HL-60 (cell line): ENCODE results near the gene ZGPAT.

Experiments used
- DNase-seq, 2 experiments: peaks; one replicate each; pipeline ENCODE4 v3.0.0-alpha.2; 2010 to 2020; ENCODE audit warnings: low read depth in 1 of 2, low spot score in 1 of 2
- H3K27ac ChIP-seq: fragments of 250-450 bp; sonication (Bioruptor Pico); replicated peaks from 2 replicates; pipeline ENCODE4 v1.5.1; 2020; ENCODE audit warnings: mild to moderate bottlenecking, moderate library complexity
- H3K27me3 ChIP-seq: fragments of 250-450 bp; sonication (Bioruptor Pico); 2 replicates; pipeline ENCODE4 v1.5.1; 2021; ENCODE audit warnings: mild to moderate bottlenecking, moderate library complexity; ENCODE audit not compliant: insufficient read depth, poor library complexity, severe bottlenecking
- H3K4me3 ChIP-seq: replicated peaks from 2 replicates; pipeline ENCODE4 v1.5.1; 2011; ENCODE audit warnings: mild to moderate bottlenecking, control low read depth, low read length; ENCODE audit not compliant: insufficient read depth
- CTCF ChIP-seq: IDR thresholded peaks from one replicate; pipeline ENCODE4 v1.5.1; 2011; ENCODE audit warnings: low read length, control low read depth, inconsistent platforms; ENCODE audit not compliant: insufficient read depth
- GABPA ChIP-seq: IDR thresholded peaks from 2 replicates; pipeline ENCODE4 v1.6.1; 2012; ENCODE audit warnings: low read depth
- POLR2AphosphoS5 ChIP-seq: IDR thresholded peaks from 2 replicates; pipeline ENCODE4 v1.6.1; 2012; ENCODE audit warnings: low read depth
- SPI1 ChIP-seq: IDR thresholded peaks from 2 replicates; pipeline ENCODE4 v1.6.1; 2012; ENCODE audit warnings: low read depth, mild to moderate bottlenecking, borderline replicate concordance
- TF ChIP-seq, protein P1 (sequence below): IDR thresholded peaks from 2 replicates; pipeline ENCODE4 v1.6.1; 2012; ENCODE audit warnings: low read depth; ENCODE audit not compliant: insufficient replicate concordance

Gene ZGPAT

DNA sequence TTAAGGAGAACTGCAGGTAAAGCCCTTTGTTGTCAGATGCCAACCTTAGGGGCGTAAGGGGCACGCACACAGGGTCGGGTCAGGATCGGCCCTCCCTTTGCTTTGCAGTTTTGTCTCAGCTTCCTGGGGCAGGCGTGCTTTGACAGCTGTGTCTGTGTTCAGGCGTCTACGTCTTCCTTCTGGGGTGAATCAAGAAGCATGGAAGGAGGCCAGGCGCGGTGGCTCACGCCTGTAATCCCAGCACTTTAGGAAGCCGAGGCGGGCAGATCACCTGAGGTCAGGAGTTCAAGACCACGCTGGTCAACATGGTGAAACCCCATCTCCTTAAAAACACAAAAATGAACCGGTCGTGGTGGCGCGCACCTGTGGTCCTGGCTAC is 1.3 kb downstream of the ZGPAT start:
- H3K4me3 ChIP-seq = peak overlapping the region; percentile 93
- no peak for DNase-seq
- no peaks in the 10 kb centered on the region for H3K27me3 ChIP-seq
- TF ChIP-seq POLR2AphosphoS5 (no peak), GABPA (no peak), SPI1 (no peak), CTCF (no peak)
- TF ChIP-seq, protein P1, sequence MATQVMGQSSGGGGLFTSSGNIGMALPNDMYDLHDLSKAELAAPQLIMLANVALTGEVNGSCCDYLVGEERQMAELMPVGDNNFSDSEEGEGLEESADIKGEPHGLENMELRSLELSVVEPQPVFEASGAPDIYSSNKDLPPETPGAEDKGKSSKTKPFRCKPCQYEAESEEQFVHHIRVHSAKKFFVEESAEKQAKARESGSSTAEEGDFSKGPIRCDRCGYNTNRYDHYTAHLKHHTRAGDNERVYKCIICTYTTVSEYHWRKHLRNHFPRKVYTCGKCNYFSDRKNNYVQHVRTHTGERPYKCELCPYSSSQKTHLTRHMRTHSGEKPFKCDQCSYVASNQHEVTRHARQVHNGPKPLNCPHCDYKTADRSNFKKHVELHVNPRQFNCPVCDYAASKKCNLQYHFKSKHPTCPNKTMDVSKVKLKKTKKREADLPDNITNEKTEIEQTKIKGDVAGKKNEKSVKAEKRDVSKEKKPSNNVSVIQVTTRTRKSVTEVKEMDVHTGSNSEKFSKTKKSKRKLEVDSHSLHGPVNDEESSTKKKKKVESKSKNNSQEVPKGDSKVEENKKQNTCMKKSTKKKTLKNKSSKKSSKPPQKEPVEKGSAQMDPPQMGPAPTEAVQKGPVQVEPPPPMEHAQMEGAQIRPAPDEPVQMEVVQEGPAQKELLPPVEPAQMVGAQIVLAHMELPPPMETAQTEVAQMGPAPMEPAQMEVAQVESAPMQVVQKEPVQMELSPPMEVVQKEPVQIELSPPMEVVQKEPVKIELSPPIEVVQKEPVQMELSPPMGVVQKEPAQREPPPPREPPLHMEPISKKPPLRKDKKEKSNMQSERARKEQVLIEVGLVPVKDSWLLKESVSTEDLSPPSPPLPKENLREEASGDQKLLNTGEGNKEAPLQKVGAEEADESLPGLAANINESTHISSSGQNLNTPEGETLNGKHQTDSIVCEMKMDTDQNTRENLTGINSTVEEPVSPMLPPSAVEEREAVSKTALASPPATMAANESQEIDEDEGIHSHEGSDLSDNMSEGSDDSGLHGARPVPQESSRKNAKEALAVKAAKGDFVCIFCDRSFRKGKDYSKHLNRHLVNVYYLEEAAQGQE = no peak
- peak overlapping the region; percentile 87 for H3K27ac ChIP-seq

DNA sequence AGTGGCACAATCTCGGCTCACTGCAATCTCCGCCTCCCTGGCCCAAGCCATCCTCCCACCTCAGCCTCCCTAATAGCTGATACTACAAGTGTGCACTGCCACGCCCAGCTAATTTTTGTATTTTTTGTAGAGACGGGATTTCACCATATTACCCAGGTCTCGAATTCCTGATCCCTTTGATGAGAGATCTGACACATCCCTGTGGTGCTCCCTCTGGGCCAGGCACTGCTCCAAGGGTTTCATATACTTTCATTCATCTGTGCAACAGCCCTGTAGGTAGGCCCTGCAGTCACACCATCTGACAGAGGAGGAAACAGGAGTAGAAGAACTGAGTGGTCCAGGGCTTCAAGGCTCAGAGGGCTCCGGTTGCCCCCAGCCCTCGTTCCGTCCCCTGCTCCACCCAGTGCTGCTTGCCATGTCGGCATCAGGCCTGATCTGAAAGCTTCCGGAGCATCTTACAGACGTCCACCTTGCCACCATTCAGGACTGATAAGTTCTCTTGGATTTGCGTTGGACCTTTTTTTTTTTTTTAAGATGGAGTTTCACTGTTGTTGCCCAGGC is 3.3 kb downstream of the ZGPAT start:
- TF ChIP-seq GABPA (no peak), POLR2AphosphoS5 (no peak), SPI1 (no peak), CTCF (no peak)
- TF ChIP-seq, protein P1 = no peak
- Histone ChIP-seq H3K27ac (no peak overlapping the region), H3K27me3 (no peaks in the 10 kb centered on the region), H3K4me3 (no peak overlapping the region)
- DNase-seq = no peak

GRCh38 chr20:63712191-63712590 is 4.4 kb downstream of the ZGPAT start:
- no peak overlapping the region for H3K4me3 ChIP-seq
- H3K27ac ChIP-seq = no peak overlapping the region
- TF ChIP-seq POLR2AphosphoS5 (no peak), CTCF (no peak), SPI1 (no peak), GABPA (no peak)
- TF ChIP-seq, protein P1 = no peak
- H3K27me3 ChIP-seq = no peaks in the 10 kb centered on the region
- no peak for DNase-seq
